Sciatic nerve (tissue), 2 donors: ENCODE results near the gene PPM1N. TPM values are rescaled to one million over a fixed set of nuclear protein-coding genes. Genes with fewer than 3 reads are reported as not detected.

Experiments used
- ATAC-seq: fragments of 200-7000 bp; cut with Tn5 transposase; one replicate; pipeline ENCODE4 v1.9.1; 2020; ENCODE audit warnings: mild to moderate bottlenecking, moderate library complexity
- DNase-seq: peaks from one replicate; pipeline ENCODE4 v3.0.0-alpha.2; 2020; ENCODE audit warnings: low spot score
- intact Hi-C: fragments of 100-400 bp; cut with DNase I; formaldehyde crosslinking; loops from one replicate; pipeline ENCODE4 v1.14.2; 2022
- total RNA-seq: library from RNA; stranded (reverse); fragmentation: NEBNext Ultra II Directional; extraction: Animal tissue kit (Norgen Biotek cat#: 25700); gene quantifications from one replicate; pipeline ENCODE4 v1.2.1, GENCODE V29; 2021
- donor health status: DM: no; HTN: no; CAD: no.
- donor health status: DM: no; HTN: no; CAD: no.

PPM1N gene
- total RNA-seq, 1 donor from 2014 or later, result 1.8 TPM

DNA sequence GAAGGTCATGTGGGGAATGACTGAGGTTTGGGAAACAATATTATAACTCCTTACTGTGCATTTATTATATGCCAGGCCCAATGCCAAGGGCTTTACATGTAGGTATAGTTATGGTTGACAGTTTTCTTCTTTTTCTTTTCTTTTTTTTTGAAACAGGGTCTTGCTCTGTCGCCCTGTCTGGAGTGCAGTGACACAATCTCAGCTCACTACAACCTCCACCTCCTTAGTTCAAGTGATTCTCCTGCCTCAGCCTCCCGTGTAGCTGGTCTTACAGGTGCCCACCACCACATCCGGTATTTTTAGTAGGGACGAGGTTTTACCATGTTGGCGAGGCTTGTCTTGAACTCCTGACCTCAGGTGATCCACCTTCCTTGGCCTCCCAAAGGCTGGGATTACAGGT is 15.2 kb upstream of the PPM1N start:
- intact Hi-C loops, result loop anchor here (5.0 kb wide), 1 partner anchor 611 kb away; no protein-coding TSS in a partner anchor
- ATAC-seq, result no peak
- no peak for DNase-seq

DNA sequence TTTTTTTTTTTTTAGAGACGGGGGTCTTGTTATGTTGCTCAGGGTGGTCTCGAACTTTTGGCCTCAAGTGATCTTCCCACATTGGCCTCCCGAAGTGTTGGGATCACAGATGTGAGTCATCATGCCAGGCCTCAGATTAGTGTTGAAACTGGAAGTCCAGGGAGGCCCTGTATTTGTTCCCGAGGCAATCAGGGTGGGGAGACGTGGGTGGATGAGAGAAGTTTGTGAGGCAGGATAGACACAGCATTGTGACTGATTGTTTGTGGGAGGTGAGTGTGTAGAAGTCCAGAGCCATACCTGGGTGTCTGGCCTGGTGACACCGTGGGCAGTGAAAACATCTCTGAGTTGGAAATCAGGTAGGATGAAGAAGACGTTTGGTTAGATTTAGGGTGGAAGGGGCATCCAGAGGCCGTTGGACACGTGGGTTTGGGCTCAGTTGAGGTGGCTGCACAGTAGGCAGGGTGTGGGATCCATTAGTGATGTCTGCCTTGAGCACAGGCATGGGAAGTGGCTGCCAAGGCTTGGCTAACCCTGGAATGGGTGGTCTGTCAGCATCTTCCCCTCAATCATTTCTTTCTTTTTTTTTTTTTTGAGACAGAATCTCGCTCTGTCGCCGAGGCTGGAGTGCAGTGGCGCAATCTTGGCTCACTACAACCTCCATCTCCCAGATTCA is 13.8 kb upstream of the PPM1N start:
- intact Hi-C loops, result loop anchor here (5.0 kb wide), 1 partner anchor 612 kb away; no protein-coding TSS in a partner anchor
- DNase-seq (no peak), ATAC-seq (no peak)

GRCh38 chr19:45485305-45486077 is 12.8 kb upstream of the PPM1N start:
- DNase-seq (peak; percentile 99), ATAC-seq (peak; percentile 99)
- intact Hi-C loops, result no loop called here

GRCh38 chr19:45488708-45489107 is 9.5 kb upstream of the PPM1N start:
- DNase-seq, result no peak
- intact Hi-C loops, result no loop called here
- ATAC-seq, result no peak

- DNase-seq, result no peak
- no peak for ATAC-seq
- intact Hi-C loops, result no loop called here
These were observed 8.9 kb upstream of the PPM1N start for GRCh38 chr19:45489216-45489855.

- ATAC-seq, result no peak
These were observed 6.1 kb upstream of the PPM1N start for GRCh38 chr19:45492137-45492626.

DNA sequence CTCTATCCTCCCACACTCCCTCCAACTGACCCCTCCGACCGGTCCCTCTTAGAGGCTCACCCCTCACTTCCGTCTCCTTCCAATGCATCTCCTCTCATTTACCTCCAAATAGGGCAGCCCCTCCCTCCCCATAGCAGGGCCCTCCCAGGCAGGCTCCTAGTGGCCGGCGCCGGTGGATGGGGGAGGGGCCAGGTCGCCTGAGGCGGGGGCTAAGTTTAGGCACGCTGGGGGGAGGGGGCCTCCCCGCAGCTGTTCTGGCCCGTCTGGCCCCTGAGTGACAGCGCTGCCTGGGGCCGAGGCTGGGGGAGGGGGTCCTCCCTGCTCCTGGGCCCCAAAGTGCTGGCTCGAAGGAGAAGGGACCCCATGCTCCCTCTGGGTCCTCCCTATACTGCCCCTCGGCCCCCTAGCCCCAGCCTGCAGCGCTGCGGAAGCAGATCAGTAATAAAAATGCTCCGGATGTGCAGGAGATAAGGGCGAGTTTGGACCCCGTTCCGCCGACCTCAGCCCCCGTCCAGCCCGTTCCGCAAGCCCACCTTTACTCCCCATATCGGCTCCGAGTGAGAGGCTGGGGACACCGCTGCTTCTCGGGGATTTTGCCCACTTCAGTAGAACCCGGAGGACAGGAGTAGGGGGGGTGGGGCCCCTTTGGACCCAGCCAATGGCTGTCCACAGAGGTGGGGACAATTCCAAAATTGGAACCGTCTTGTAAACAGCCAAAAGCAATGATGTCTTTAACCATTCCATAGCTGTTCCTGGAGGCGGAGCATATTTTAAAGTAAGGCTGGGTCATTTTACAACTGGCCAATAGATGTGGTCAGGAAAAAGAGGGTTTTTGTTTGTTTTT is 5.4 kb upstream of the PPM1N start:
- ATAC-seq (peak; percentile 36), DNase-seq (no peak)
- intact Hi-C loops, result no loop called here

More at GRCh38 chr19:45492137-45492626, 6.1 kb upstream of the PPM1N start:
- no peak for DNase-seq
- intact Hi-C loops, result no loop called here

GRCh38 chr19:45494261-45494916 is 3.9 kb upstream of the PPM1N start:
- ATAC-seq (no peak), DNase-seq (no peak)
- intact Hi-C loops, result no loop called here

GRCh38 chr19:45495178-45495577 is 3.1 kb upstream of the PPM1N start:
- ATAC-seq (no peak), DNase-seq (no peak)
- intact Hi-C loops, result no loop called here

DNA sequence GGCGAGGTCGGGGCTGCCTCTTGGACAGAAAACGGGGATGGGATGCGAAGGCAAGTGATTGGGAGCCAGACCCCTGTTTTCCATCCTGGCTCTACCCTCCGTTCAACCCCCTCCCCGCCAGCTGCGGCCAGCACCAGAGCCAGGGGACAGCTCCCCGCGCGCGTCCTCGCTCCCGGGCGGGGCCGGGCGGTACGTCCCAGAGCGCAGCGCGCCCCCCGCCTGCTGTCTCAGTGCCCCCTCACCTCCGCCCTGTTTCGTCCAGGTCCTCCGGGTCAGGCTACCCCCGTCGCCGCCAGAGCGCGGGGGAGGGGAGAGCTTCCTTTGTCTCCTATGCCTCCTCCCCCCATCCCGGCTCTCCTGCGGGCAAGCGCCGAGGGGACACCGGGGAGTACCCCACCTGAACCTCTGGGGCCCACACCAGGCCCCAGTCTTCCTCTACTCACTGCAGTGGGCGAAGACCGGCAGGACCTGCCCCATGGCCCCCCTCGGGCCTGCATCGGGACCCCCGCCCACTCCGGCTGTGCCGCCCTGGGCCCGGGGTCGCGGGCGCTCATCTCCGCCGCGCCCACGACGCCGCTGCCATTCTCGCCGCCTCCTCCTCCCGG is 1.8 kb upstream of the PPM1N start:
- intact Hi-C loops, result no loop called here
- ATAC-seq (peak; percentile 40), DNase-seq (no peak)

DNA sequence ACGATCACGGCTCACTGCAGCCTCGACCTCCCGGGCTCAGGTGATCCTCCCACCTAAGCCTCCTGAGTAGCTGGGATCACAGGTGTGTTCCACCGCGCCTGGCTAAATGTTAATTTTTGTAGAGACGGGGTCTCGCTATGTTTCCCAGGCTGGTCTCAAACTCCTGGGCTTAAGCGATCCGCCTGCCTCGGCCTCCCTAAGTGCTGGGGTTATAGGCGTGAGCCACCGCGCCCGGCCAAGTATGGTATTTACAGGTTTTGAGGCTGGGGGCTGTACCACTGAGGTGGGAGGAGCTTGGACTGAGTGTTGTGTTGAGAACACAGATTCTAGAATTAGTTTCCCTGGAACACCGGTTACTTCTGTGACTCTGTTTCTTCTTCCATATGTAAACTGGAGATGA is 452 bp upstream of the PPM1N start:
- intact Hi-C loops, result no loop called here
- DNase-seq, result no peak
- no peak for ATAC-seq

GRCh38 chr19:45499196-45500180 is 1.2 kb downstream of the PPM1N start:
- intact Hi-C loops, result no loop called here
- ATAC-seq, result no peak

GRCh38 chr19:45500918-45501729 is 2.9 kb downstream of the PPM1N start:
- intact Hi-C loops, result no loop called here
- ATAC-seq (no peak), DNase-seq (no peak)

More at GRCh38 chr19:45499196-45500180, 1.2 kb downstream of the PPM1N start:
- DNase-seq, result no peak

GRCh38 chr19:45501730-45502014 is 3.4 kb downstream of the PPM1N start:
- intact Hi-C loops, result no loop called here
- no peak for DNase-seq
- no peak for ATAC-seq

DNA sequence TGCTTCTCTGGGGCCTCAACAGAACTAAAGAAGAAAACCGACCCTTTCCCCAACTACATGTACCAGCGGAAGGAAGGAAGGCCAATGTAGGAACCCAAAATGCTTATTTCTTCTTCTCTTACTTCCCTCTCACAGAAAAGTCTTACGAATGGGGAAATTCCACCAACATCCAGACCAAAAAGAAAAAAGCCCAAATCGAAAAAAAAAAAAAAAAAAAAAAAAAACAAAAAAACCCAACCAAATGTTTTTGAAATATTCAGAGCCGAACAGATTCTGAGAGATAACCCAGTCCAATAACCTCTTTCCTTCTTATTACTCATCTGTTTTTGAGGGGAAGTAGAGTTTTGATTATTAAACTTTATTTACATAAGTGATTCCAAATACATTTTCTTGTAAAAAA is 3.9 kb downstream of the PPM1N start:
- intact Hi-C loops, result no loop called here
- DNase-seq, result no peak
- no peak for ATAC-seq

DNA sequence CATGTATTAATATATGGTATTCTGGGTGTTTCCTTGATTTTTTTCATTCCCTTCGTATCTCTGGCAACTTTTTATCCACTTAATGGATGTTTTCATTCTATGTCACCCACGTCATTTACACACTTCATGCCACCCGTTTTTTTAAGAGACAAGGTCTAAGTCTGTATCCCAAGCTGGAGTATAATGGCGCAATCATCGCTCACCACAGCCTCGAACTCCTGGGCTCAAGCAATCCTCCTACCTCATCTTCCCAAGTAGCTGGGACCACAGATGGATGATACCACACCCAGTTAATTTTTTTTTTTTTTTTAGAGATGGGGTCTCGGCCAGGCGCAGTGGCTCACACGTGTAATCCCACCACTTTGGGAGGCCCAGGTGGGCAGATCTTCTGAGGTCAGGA is 5.7 kb downstream of the PPM1N start:
- DNase-seq, result no peak
- ATAC-seq, result no peak
- intact Hi-C loops, result no loop called here
